Placental pericyte (primary cell): ENCODE measurements around the gene ACER2. TPM values are rescaled to one million over a fixed set of nuclear protein-coding genes. Genes with fewer than 3 reads are reported as not detected.

Experiments
- total RNA-seq: library from RNA; depleted of rRNA; stranded (reverse); fragments of >200 nt; gene quantifications from 2 replicates; pipeline ENCODE4 v1.2.3, GENCODE V29; 2012

Gene ACER2
- total RNA-seq: 3.3 TPM in 2 replicates

GRCh38 chr9:19408693-19409400 lies at the start of gene ACER2:
ACER2 (plus strand) TSS chr9:19409009; CDS start chr9:19409085, 76 bp downstream.

Other genes starting within 250 kb of the ACER2 start
- 40.9 and 52.4 TPM in 2 replicates for gene DENND4C, start 178.3 kb upstream of the ACER2 start, total RNA-seq
- 753 and 1,250 TPM in 2 replicates for gene RPS6, start 28.8 kb upstream of the ACER2 start, total RNA-seq